ENCODE results near the gene PDE4B.

The PDE4B gene

GRCh38 chr1:65792669-65793358 lies at the start of gene PDE4B:
PDE4B (plus strand) TSS chr1:65792895.
- DNase-seq, result peak; percentile 3 to 27
- TF ChIP-seq POLR2A (IDR thresholded peaks at IDR 0.05; ENCODE audit: low read length), result no peak
- no peak for TF ChIP-seq GATA1 (IDR thresholded peaks at IDR 0.05; ENCODE audit: low read depth, low read length)

GRCh38 chr1:65744731-65745130 lies 48.0 kb upstream of the PDE4B start:
- TF ChIP-seq GATA1 (IDR thresholded peaks at IDR 0.05; ENCODE audit: low read depth, low read length) (no peak), POLR2A (IDR thresholded peaks at IDR 0.05; ENCODE audit: low read length) (no peak)

GRCh38 chr1:65751961-65752360 lies 40.7 kb upstream of the PDE4B start:
- TF ChIP-seq GATA1 (IDR thresholded peaks at IDR 0.05; ENCODE audit: low read depth, low read length) (no peak), POLR2A (IDR thresholded peaks at IDR 0.05; ENCODE audit: low read length) (no peak)
- DNase-seq, result no peak

More at GRCh38 chr1:65744731-65745130, 48.0 kb upstream of the PDE4B start:
- DNase-seq, result no peak

DNA sequence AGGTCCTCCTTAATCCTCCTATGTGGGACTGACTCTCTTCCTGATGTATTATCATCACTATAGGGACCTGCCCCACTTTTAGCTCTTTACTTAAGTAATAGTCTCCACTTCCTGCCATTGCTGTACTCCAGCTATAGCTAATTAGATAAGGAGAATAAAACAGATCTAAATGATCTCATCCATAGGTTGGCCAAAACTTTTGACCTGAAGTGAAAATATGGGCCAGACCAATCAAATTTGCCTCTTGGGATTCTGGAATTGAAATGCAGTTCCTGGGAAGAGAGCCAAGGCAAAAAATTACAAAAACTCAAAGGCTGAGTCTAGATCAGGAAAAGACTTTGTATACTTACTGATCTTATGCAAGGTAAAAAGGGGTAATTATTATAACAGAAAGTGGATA lies 36.1 kb upstream of the PDE4B start:
- TF ChIP-seq POLR2A (IDR thresholded peaks at IDR 0.05; ENCODE audit: low read length), result no peak
- TF ChIP-seq GATA1 (IDR thresholded peaks at IDR 0.05; ENCODE audit: low read depth, low read length), result no peak
- DNase-seq, result no peak

DNA sequence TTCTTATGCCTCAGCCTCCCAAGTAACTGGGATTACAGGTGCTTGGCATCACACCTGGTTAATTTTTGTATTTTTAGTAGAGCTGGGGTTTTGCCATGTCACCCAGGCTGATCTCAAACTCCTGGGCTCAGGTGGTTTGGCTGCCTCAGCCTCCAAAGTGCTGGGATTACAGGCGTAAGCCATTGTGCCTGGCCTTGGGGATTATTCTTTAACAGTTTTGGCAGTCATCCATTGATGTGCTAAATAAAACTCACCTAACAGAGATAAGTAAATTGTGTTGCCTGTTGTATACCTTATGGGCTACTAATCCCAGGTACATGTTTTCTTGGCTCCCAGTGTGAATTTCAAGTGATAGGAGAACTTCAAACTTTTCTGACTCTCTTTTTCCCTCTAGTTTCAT lies 35.2 kb upstream of the PDE4B start:
- TF ChIP-seq POLR2A (IDR thresholded peaks at IDR 0.05; ENCODE audit: low read length) (no peak), GATA1 (IDR thresholded peaks at IDR 0.05; ENCODE audit: low read depth, low read length) (no peak)
- no peak for DNase-seq

DNA sequence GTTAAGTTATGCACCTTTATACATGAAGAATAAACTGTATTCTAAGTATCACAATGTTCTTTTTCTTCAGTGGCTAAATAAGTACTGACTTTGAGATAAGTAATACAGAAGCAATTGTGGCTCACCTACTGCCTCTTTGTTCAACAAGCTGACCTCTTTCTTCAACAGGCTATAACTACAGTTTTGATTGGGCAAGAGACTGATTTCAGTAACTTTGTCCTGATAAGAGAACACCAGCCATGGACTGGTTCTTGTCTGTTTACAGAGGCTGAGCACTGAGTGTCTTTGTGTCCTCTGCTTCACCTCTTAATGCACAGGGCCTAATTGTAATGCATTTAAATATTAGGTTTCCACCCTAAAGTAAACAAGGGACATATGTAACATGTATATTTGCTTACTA lies 34.6 kb upstream of the PDE4B start:
- no peak for TF ChIP-seq POLR2A (IDR thresholded peaks at IDR 0.05; ENCODE audit: low read length)
- TF ChIP-seq GATA1 (IDR thresholded peaks at IDR 0.05; ENCODE audit: low read depth, low read length), result no peak
- DNase-seq, result no peak

DNA sequence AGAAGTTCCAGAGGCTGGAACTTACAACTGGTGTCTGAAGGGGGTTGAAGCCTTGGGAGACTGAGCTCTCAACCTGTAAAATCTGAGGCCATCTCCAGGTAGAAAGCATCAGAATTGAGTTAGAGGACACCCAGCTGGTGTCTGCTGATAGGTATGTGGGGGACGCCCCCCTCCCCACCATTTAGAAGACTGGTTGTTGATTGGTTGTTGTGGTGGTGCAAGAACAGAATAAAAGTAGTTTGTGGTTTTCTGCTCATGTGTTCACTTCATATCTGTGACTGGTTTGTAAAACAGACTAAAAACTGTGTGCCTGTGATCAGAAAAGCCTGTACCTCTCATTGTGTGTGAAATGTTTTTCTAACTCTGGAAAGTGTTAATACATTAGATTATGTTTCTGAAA lies 33.2 kb upstream of the PDE4B start:
- no peak for DNase-seq
- TF ChIP-seq POLR2A (IDR thresholded peaks at IDR 0.05; ENCODE audit: low read length) (no peak), GATA1 (IDR thresholded peaks at IDR 0.05; ENCODE audit: low read depth, low read length) (no peak)

GRCh38 chr1:65762081-65762862 lies 30.4 kb upstream of the PDE4B start:
- no peak for TF ChIP-seq GATA1 (IDR thresholded peaks at IDR 0.05; ENCODE audit: low read depth, low read length)
- no peak for TF ChIP-seq POLR2A (IDR thresholded peaks at IDR 0.05; ENCODE audit: low read length)
- no peak for DNase-seq

DNA sequence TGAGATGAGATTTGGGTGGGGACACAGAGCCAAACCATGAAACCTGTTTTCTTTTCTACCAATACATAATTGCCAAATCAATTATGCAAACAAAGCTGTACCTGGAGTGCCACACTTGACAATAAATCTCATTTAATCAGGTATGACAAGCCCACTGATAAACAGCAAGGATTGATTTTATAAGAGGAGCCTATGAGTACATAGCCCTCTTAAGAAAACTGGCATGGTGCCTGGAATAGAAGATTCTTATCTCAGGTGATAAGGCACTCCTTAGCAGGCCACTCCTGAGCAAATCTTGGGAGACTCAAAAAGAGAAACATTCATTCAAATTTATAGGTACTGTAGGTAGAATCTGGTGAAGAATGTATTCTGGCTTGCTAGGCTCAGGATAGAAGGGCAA lies 28.6 kb upstream of the PDE4B start:
- TF ChIP-seq GATA1 (IDR thresholded peaks at IDR 0.05; ENCODE audit: low read depth, low read length) (no peak), POLR2A (IDR thresholded peaks at IDR 0.05; ENCODE audit: low read length) (no peak)
- DNase-seq, result peak in 1 of 2 experiments; percentile 5

GRCh38 chr1:65765631-65766030 lies 27.1 kb upstream of the PDE4B start:
- no peak for DNase-seq
- TF ChIP-seq GATA1 (IDR thresholded peaks at IDR 0.05; ENCODE audit: low read depth, low read length), result no peak
- no peak for TF ChIP-seq POLR2A (IDR thresholded peaks at IDR 0.05; ENCODE audit: low read length)

GRCh38 chr1:65769636-65770035 lies 23.1 kb upstream of the PDE4B start:
- no peak for TF ChIP-seq POLR2A (IDR thresholded peaks at IDR 0.05; ENCODE audit: low read length)
- TF ChIP-seq GATA1 (IDR thresholded peaks at IDR 0.05; ENCODE audit: low read depth, low read length), result no peak
- DNase-seq, result no peak

GRCh38 chr1:65772607-65773006 lies 20.1 kb upstream of the PDE4B start:
- no peak for DNase-seq
- no peak for TF ChIP-seq GATA1 (IDR thresholded peaks at IDR 0.05; ENCODE audit: low read depth, low read length)
- no peak for TF ChIP-seq POLR2A (IDR thresholded peaks at IDR 0.05; ENCODE audit: low read length)

DNA sequence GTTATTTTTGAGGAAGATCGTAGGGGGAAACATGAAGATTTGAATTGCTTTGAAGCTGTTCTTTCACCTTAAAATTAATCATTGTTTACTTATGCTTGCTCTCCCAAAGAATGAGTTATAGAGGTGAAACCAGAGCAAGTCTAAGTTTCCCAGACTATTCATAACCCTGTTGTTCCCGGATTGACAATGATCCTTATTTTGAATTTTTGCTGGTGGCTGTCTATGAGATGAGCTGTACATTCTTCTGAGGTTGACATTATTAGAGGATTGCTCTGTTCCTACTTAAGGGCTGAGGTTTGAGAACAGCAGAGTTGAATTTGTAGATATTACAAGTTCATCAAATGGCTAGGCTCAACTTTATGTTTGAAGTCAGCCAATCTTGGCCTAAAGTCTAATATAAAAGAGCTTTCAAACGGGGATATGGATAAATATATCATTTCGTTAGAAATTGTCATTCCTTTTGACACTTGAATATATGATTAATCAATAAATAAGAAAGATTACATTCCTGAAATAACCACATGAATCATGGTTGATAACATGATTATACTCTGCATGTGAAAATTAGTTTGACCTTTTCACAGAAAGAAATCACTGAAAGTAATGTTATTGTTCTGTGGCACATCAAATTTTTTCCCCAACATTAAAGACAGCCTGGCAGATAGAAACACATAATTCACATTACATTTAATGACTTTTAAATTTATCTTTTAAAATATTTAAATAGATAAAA lies 19.1 kb upstream of the PDE4B start:
- no peak for TF ChIP-seq POLR2A (IDR thresholded peaks at IDR 0.05; ENCODE audit: low read length)
- no peak for TF ChIP-seq GATA1 (IDR thresholded peaks at IDR 0.05; ENCODE audit: low read depth, low read length)
- DNase-seq, result no peak

- TF ChIP-seq POLR2A (IDR thresholded peaks at IDR 0.05; ENCODE audit: low read length), result no peak
- no peak for TF ChIP-seq GATA1 (IDR thresholded peaks at IDR 0.05; ENCODE audit: low read depth, low read length)
- DNase-seq, result no peak
Observed at GRCh38 chr1:65788762-65789161, 3.9 kb upstream of the PDE4B start.

All from erythroblast (primary cell).